GM18858 (cell line): Measurements from ENCODE around the gene DYNAP.

Source experiments
- ATAC-seq: cut with Tn5 transposase; IDR thresholded peaks from one replicate; pipeline ENCODE4 v1.9.1; 2021; ENCODE audit not compliant: unreplicated experiment

The DYNAP gene

DNA sequence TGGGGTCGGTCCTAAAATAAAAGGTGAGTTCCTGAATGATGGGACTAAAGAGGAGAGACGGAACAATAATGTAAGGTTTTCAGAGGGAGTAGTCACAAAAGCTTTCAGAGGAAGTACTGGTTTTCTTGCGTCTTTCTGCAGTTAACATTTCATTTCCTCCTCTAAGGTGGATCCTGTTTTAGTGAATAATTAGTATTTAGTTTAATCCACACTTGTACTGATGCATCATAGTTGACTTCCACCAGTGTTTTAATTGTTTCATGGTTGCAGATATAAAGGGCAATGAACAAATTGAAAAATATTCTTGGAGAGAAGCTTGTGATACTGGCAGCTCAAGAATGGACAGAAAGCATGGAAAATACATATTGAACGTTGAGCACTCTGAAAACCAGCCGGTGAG is at the start of gene DYNAP:
Gene DYNAP (plus strand): TSS at position 301 of the 400 bp plus-strand sequence. CDS start 38 bp downstream, at position 339.
- no peak for ATAC-seq

DNA sequence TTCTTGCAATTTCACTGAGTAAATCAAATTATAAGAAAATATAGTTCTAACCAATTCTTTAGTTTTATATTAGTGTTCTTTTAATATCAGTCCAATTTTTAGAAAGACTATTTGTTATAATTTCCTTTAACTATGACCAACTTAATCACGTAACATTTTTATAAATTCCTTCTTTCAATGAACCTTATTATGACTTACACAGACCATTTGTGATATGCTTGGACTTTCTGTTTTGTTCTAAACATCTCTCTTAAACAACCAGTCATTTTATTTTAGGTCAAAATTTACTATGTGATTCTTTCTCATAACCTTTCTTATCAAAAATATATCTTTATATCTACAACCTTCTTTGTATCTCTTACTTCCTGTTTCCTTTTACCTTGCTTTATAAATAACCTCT is 39.5 kb upstream of the DYNAP start:
- no peak for ATAC-seq

GRCh38 chr18:54555286-54555685 is 35.8 kb upstream of the DYNAP start:
- no peak for ATAC-seq

- ATAC-seq, result no peak
Measured at GRCh38 chr18:54555996-54556395, 35.0 kb upstream of the DYNAP start.

DNA sequence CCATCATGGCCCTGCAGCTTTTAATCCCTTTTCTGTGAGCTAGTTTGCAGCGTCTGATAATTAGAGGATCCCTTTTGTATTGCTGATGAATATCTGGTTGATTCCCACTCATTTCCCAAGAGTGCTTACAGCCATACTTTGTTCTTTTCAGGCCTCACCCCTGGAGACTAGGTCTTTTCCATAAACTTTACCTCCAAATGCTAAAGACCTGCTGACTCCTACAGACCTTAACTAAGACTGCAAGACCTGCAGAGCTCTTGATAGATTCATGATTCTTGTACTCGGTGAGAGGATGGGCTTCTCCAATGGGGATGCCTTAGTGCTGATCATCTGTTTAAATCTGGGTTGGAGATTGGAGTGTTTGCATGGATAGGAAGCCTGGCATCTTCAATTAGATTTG is 33.1 kb upstream of the DYNAP start:
- no peak for ATAC-seq

DNA sequence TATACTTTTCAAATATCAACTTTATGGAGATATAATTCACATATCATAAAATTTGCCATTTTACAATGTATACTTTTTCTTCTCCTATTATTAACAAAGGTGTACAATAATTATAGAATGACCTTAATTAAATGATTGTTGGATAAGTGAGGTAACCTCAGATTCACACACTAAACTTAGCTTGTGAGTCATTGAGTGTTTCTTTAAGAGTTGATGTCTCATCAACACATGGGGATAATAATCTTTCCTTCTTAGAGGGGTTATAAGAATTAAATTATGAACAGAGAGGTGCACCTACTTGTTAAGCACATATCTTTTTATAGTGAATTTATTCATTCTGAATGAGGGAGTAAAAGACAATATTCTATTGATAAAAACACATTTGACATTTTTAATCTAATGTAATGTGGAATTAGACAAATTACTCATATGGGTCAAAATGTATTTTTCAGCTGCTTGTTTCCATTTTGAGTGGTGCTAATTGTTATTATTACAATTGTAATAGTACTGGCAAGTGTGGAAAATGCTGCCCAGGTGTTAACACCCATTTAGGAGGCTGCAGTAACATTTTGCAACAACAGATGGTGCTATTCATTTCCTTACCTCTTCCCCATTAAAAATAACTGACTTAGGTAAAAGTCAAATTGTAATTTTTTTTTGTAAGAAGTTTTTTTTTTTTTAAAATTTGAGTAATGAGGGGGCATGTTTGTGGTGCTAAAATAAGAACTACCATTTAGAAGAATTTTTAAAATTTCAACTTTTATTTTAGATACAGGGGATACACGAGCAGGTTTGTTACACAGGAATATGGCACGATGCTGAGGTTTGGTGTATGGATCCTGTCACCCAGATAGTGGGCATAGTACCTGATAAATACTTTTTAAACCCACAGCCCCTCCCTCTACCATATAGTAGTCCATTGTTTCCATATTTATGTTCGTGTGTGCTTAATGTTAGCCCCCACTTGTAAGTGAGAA is 32.1 kb upstream of the DYNAP start:
- peak; percentile 50 for ATAC-seq

DNA sequence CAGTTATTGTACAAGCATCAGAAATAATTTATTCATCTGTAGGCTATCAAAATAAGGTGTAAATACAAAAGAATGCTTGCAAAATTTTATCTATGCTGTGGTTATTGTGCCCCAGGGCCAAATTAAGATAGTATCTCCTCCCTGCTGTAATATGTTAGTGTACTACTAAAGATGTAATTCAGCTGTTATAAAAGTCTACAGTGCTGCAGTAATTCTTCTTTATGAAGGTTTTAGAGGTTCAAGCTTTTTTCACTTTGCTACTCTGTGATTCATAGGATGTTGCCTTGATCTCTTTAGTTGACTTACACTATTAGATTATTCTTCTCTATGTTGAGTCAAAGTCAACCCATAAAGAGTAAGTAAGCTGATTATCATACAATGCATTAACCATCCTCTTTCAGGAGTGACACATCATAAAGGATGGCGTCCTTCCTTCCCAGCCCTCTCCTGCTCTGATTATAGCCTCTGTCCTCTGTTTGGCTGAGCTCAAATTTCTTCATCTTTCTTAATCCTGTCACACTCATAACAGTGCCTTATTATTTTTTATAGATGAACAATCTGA is 29.3 kb upstream of the DYNAP start:
- no peak for ATAC-seq

DNA sequence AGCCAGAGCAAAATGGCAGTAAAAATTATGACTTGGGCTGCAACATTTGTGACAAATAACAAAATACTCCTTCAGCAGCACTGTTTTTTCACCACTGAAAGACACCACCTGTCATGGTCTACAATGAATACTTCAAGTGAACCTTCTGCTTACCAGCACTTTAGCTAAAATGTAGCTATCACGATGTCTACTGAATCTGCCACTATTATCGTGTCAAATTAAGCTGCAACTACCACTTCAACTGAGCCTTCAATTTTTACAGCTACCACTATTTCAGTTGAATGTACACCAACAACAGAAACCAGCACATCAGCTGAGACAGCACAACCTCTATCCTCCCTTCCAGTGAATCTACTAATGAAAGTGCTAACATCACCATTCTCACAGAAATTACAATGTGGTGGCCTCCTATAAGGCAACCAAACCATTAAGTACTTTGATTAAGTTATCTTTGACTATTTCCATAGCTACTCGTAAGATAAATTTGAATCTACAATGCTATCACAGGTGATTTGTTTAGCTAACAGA is 10.8 kb upstream of the DYNAP start:
- no peak for ATAC-seq

DNA sequence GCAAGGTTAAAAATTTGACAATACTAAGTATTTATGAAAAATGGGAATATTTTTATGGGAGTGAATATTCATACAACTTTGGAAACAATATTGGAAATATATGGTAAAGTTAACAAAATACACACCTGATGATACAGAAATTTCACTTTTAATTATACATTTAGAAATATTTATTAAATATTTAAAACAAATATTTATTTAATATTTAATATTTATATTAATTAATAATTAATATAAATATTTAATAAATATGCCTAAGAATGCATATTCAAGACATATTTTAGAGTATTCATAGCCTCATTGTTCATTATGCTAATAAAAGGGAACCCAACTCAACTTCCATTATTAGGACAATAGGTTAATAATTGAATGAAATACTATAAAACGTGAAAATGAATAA is 7.0 kb upstream of the DYNAP start:
- ATAC-seq, result no peak

DNA sequence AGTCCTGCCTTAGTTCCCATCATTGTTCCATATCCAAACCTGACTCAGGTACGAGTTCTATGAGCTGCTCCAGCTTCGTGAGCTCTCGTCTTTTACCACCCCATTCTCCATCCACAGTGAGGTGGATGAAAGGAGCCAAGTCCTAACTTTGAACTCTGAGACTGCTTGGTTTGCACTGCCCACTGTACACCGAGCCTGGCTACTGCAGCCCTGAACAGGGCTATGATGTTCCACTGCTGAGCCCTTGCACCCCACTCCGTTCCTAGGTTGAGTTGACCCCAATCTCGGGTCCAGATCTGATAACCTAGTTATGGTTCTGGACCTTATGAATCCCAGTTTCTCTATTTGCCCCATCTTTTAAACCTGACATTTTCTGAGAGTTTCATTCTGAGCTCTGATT is 5.3 kb upstream of the DYNAP start:
- no peak for ATAC-seq

DNA sequence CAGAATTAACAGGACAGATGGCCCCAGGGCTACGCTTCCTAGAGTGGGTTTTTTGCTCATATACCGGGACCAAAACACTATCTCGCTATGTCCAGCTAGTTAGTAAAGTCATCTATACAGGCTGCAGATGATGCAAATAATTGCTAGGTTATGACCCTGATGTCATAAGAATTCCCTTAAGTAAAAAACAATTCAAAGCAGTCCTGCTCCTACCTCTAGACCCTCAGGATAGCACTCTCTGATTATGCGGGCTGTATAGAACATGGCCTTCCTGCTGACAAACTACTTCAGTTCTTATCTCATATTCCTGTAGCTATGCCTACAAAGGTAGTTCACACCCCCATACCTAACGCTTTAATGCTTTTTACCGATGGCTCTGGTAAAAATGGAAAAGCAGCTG is 13.2 kb downstream of the DYNAP start:
- ATAC-seq, result no peak

- no peak for ATAC-seq
Measured at GRCh38 chr18:54606835-54607212, 15.8 kb downstream of the DYNAP start.

GRCh38 chr18:54607213-54608027 is 16.4 kb downstream of the DYNAP start:
- ATAC-seq, result no peak

- ATAC-seq, result no peak
Measured at GRCh38 chr18:54608028-54608642, 17.1 kb downstream of the DYNAP start.

GRCh38 chr18:54611816-54612215 is 20.8 kb downstream of the DYNAP start:
- ATAC-seq, result no peak

DNA sequence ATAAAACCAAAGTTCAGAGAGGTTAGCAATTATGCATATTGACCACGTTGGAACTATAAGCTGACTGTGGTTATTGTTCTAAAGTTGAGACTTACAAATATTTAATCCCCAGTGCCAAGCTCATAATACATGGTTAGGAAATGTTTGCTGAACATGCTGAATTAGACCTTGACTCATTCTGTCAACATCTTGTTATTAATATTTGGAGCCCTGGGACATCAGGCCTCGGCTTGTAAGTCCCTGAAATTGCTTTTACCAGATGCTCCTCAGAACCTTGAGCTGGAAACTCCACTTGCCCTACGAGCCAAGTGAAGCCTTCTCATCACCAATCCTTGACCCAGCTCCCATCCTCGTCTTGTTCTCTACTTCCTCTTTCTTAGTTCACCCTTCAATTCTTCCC is 21.2 kb downstream of the DYNAP start:
- no peak for ATAC-seq

DNA sequence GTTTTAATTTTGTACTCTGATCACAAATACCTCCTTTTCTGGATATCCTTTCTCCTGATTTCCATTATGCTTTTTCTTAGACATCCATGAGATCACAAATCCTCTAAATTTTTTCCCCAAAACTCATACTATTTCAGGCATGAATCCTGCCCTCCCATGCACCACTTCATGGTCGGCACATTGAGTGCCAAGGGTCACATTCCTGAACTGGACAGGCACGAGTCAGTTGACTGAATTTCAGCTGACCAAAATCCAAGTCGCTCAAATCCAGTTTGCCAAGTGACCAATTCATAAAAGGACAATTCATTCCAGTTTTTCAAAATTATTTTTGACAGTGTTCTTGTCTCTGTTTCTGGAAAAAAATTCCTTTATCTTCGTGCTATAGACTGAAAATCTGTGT is 22.1 kb downstream of the DYNAP start:
- ATAC-seq, result no peak

GRCh38 chr18:54616220-54616848 is 25.3 kb downstream of the DYNAP start:
- ATAC-seq, result peak; percentile 89

- no peak for ATAC-seq
Measured at GRCh38 chr18:54622084-54622483, 31.0 kb downstream of the DYNAP start.

DNA sequence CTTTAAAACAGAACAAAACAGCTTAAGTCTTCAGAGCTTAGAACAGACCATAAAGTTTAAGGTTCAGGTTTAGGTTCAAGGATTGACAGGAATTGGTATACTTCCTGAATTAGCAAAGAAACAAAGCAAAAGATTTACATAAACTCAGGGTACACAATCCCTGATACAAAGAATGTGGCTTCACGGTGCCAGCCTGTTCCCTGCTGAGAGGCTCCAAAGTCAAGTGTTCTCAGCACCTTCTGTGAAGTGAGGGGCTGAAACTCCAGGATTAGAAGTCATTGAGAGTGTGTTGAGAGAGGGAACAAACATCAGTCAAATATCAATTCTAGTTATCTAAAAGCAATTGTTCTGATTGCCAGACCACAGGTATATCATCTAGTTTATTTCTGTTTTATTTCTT is 35.7 kb downstream of the DYNAP start:
- no peak for ATAC-seq
